Stomach (tissue), 4 donors: ENCODE measurements around the gene CAPN9.

Source experiments
- CTCF ChIP-seq, 7 experiments: fragments of 450-650 bp in 4 of 7; fragments of 200-600 bp in 3 of 7; sonication (generic) in 3 of 7; IDR thresholded peaks; one replicate each; pipeline ENCODE4 v1.5.1; 2016 to 2019; ENCODE audit warnings: antibody characterized with exemption in 7 of 7, control low read depth in 2 of 7, mild to moderate bottlenecking in 1 of 7
- POLR2A ChIP-seq, 4 donors: fragments of 450-650 bp; IDR thresholded peaks; one replicate each; pipeline ENCODE4 v1.6.1; 2016; ENCODE audit warnings: antibody characterized with exemption in 4 of 4, control low read depth in 2 of 4, mild to moderate bottlenecking in 1 of 4, moderate library complexity in 1 of 4
- POLR2AphosphoS5 ChIP-seq, 3 donors: sonication (generic); formaldehyde crosslinking; IDR thresholded peaks; one replicate each; pipeline ENCODE4 v1.6.1; 2016; ENCODE audit warnings: antibody characterized with exemption in 3 of 3

GRCh38 chr1:230824551-230824918, 77.3 kb downstream of the CAPN9 start:
- TF ChIP-seq POLR2A (IDR thresholded peaks at IDR 0.05) (no peak), CTCF (IDR thresholded peaks at IDR 0.05) (no peak), POLR2AphosphoS5 (IDR thresholded peaks at IDR 0.05) (no peak)
